Brain microvascular endothelial cell (primary cell): ENCODE data around the gene RBM17.

Experiments used
- DNase-seq: peaks from one replicate; pipeline ENCODE4 v3.0.0-alpha.2; 2020
- H3K27ac ChIP-seq: fragments of 250-450 bp; sonication (Bioruptor Pico); 2 replicates; pipeline ENCODE4 v1.5.1; 2020; ENCODE audit warnings: mild to moderate bottlenecking, moderate library complexity
- H3K27me3 ChIP-seq: fragments of 250-450 bp; sonication (Bioruptor Pico); replicated peaks from 2 replicates; pipeline ENCODE4 v1.5.1; 2020; ENCODE audit warnings: mild to moderate bottlenecking
- H3K36me3 ChIP-seq: fragments of 250-450 bp; sonication (Bioruptor Pico); replicated peaks from 2 replicates; pipeline ENCODE4 v1.5.1; 2020; ENCODE audit warnings: mild to moderate bottlenecking
- H3K4me3 ChIP-seq: 2 replicates; pipeline ENCODE4 v1.5.1; 2011; ENCODE audit warnings: low read depth, mild to moderate bottlenecking, control low read depth, low read length, moderate library complexity
- CTCF ChIP-seq: IDR thresholded peaks from 2 replicates; pipeline ENCODE4 v1.5.1; 2011; ENCODE audit warnings: low read depth, mild to moderate bottlenecking, moderate library complexity, low read length, control low read depth, inconsistent platforms; ENCODE audit errors: missing control alignments
- in situ Hi-C: cut with HindIII; loops from 2 replicates; pipeline ENCODE4 v1.10.0; 2017; ENCODE audit warnings: low sequenced_read_pairs, low pct_ligation_motif_present

The RBM17 gene

DNA sequence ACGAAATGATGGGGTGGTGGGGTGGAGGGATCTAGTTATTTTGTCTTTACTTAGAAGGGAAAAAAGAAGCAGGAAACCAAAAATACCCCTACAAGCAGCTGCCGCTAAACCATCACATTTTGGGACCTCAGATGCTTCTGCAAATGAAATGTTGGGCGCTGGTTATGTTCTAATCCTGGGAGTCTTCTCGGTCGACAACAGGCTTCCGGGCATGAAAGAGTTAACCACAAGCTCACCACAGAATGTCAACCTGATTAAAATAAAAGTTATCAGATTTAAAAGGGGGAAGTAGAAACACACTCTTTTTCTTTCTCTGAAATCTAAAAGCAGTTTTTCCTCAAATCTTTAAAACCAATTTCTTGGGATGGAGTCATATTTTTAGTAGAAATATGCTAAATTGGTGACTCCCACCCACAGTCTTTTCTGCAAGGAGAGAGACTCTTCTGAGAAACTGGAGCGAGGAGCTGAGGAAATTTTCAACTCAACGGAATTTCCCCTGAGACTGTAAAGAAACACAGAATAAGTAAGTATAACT is 43.5 kb upstream of the RBM17 start:
- in situ Hi-C loops = no loop called here
- TF ChIP-seq CTCF = no peak
- Histone ChIP-seq H3K27ac (no peak overlapping the region), H3K4me3 (no peak overlapping the region), H3K27me3 (no peaks in the 10 kb centered on the region), H3K36me3 (no peaks in the 10 kb centered on the region)
- DNase-seq = no peak

- H3K27me3 ChIP-seq = no peaks in the 10 kb centered on the region
- no peak for DNase-seq
- H3K36me3 ChIP-seq = no peaks in the 10 kb centered on the region
- no peak overlapping the region for H3K27ac ChIP-seq
- no peak overlapping the region for H3K4me3 ChIP-seq
- in situ Hi-C loops = no loop called here
- no peak for TF ChIP-seq CTCF
Observed at GRCh38 chr10:6045878-6046772, 42.7 kb upstream of the RBM17 start.

GRCh38 chr10:6046773-6047611 is 41.8 kb upstream of the RBM17 start:
- TF ChIP-seq CTCF = no peak
- DNase-seq = no peak
- Histone ChIP-seq H3K27ac (no peak overlapping the region), H3K36me3 (no peaks in the 10 kb centered on the region), H3K27me3 (no peaks in the 10 kb centered on the region), H3K4me3 (no peak overlapping the region)
- in situ Hi-C loops = no loop called here

GRCh38 chr10:6047847-6048246 is 41.0 kb upstream of the RBM17 start:
- no peak overlapping the region for H3K27ac ChIP-seq
- in situ Hi-C loops = no loop called here
- H3K36me3 ChIP-seq = no peaks in the 10 kb centered on the region
- DNase-seq = no peak
- H3K27me3 ChIP-seq = no peaks in the 10 kb centered on the region
- no peak for TF ChIP-seq CTCF
- no peak overlapping the region for H3K4me3 ChIP-seq

DNA sequence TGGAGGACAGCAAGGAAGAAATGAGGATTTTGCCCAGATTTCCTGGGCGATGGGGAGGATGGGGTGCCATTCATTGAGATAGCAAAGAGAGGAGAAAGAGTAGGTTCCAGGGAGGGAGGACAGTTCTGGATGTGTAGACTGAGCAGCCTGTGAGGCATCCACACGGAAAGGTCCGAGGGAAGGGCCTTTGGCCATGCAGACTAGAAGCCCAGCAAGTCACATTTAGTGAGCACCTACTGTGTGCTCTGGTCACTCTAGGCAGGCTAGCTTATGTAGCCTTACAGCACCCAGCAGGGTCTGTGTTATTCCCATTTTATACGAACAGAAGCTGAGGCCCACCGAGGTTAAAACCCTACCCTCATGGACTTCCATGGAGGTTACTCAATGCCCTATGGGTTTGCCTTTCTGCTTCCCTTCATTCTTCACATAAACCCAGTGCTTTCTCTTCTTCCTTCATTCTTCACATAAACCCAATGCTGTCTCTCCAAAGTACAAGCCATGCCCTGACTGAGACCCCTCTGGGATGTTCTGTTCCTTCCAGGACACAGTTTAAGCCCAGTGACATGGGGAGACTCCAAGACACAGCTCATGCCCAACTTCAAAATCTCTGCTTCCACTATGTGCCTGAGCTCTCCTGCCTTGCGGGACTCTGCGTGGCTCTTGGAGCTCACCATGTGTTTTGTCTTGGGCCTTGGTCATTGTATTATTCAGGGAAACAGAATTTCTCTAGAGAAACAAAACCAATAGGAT is 40.4 kb upstream of the RBM17 start:
- H3K27ac ChIP-seq = no peak overlapping the region
- in situ Hi-C loops = no loop called here

More for the DNA sequence above, 40.4 kb upstream of the RBM17 start:
- no peak for DNase-seq
- H3K4me3 ChIP-seq = no peak overlapping the region
- H3K36me3 ChIP-seq = no peaks in the 10 kb centered on the region
- TF ChIP-seq CTCF = no peak
- H3K27me3 ChIP-seq = no peaks in the 10 kb centered on the region
